Measurements from ENCODE around the gene SSC4D.

SSC4D gene

DNA sequence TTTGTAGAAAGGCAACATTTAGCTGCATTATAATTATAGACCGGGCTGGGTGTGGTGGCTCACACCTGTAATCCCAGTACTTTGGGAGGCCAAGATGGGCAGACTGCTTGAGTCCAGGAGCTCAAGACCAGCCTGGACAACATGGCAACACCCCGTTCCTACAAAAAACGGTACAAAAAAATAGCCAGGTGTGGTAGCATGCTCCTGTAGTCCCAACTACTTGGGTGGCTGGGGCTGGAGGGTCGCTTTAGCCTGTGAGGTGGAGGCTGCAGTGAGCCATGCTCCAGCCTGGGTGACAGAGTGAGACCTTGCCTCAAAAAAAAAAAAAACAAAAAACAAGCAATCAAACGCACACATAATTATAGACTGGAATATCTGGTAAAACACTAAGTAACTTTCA lies 55.8 kb downstream of the SSC4D start:
- TF ChIP-seq, protein P1, sequence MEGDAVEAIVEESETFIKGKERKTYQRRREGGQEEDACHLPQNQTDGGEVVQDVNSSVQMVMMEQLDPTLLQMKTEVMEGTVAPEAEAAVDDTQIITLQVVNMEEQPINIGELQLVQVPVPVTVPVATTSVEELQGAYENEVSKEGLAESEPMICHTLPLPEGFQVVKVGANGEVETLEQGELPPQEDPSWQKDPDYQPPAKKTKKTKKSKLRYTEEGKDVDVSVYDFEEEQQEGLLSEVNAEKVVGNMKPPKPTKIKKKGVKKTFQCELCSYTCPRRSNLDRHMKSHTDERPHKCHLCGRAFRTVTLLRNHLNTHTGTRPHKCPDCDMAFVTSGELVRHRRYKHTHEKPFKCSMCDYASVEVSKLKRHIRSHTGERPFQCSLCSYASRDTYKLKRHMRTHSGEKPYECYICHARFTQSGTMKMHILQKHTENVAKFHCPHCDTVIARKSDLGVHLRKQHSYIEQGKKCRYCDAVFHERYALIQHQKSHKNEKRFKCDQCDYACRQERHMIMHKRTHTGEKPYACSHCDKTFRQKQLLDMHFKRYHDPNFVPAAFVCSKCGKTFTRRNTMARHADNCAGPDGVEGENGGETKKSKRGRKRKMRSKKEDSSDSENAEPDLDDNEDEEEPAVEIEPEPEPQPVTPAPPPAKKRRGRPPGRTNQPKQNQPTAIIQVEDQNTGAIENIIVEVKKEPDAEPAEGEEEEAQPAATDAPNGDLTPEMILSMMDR (IDR thresholded peaks at IDR 0.05; ENCODE audit: insufficient read depth, low read length, missing control alignments): no peak
- no peak overlapping the region for H3K4me3 ChIP-seq (ENCODE audit: low read depth, low read length)
- no peak for DNase-seq (ENCODE audit: low read depth, low spot score)
- ChIA-PET CTCF (interaction anchor here (1.8 to 2.0 kb wide), 2 partner anchors 26 to 35 kb away, joined by 4 to 8 read pairs; no protein-coding TSS in a partner anchor), POLR2A (interaction anchor here (2.1 kb wide), 1 partner anchor 11 kb away, joined by 5 read pairs; no protein-coding TSS in a partner anchor)

DNA sequence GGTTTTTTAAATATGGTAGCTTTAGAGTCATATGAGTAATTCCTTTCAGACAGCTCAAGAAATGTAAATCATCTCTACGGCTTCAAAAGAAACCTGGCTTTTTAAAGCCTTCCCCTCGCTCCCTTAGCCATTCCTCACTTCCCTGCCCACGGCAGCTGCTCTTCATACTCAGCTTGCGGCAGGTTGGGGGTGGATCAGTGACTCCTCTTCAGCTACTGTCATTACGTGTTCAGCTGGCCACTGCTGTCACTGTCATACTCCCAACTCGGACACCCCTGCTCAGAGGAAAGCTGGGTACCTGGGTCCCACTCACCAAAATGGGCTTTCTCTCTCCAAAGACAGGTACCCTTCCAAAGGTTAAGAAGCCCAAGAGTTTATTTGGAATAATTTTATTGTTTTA lies 57.3 kb downstream of the SSC4D start:
- CTCF ChIA-PET: interaction anchor here (0.8 to 1.8 kb wide), 4 partner anchors 8 to 37 kb away, joined by 3 to 8 read pairs (median 3); no protein-coding TSS in a partner anchor
- TF ChIP-seq, protein P1 (IDR thresholded peaks at IDR 0.05; ENCODE audit: insufficient read depth, low read length, missing control alignments): no peak
- no peak for DNase-seq (ENCODE audit: low read depth, low spot score)
- POLR2A ChIA-PET: interaction anchor here (0.5 to 2.1 kb wide), 3 partner anchors 9 to 117 kb away, joined by 3 to 6 read pairs (median 5); no protein-coding TSS in a partner anchor
- peak overlapping the region; percentile 36 for H3K4me3 ChIP-seq (ENCODE audit: low read depth, low read length)

DNA sequence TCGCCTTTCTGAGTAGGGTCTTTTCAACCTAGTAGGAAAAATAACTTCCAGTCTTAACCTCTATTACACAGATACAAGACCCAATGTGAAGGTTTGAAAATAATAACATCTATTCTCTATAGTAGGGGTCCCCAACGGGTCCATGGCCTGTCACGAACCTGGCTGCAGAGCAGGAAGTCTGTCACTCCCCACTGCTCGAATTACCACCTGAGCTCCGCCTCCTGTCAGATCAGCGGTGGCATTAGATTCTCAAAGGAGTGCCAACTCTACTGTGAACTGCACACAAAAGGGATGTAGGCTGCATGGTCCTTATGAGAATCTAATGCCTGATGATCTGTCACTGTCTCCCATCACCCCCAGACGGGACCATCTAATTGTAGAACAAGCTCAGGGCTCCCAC lies 58.1 kb downstream of the SSC4D start:
- H3K4me3 ChIP-seq (ENCODE audit: low read depth, low read length): no peak overlapping the region
- POLR2A ChIA-PET: interaction anchor here (1.0 to 2.1 kb wide), 3 partner anchors 9 to 23 kb away, joined by 3 to 5 read pairs (median 3); no protein-coding TSS in a partner anchor
- CTCF ChIA-PET: interaction anchor here (0.9 to 1.4 kb wide), 2 partner anchors 9 to 36 kb away, joined by 3 read pairs; no protein-coding TSS in a partner anchor
- TF ChIP-seq, protein P1 (IDR thresholded peaks at IDR 0.05; ENCODE audit: insufficient read depth, low read length, missing control alignments): no peak
- no peak for DNase-seq (ENCODE audit: low read depth, low spot score)

DNA sequence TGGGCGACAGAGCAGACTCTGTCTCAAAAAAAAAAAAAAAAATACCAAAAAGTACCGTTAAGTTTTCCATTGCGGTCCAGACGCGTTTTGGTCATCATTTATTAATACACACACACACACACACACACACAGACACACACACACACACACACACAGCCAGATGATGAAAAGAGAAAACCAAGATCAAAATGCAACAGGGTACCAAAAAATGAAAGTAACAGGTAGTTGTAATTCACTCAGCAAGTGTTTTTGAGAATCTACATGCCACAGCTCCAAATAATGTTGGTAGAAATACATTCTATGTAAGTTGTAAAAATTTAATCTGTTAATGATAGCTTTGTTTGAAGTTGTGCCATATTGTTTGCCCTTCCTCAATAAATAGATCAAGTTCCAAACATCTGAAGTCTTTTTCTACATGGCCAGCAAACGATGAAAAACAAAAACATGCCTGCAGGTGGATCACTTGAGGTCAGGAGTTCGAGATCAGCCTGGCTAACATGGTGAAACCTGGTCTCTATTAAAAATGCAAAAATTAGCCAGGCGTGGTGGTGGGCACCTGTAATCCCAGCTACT lies 60.1 kb downstream of the SSC4D start:
- POLR2A ChIA-PET: interaction anchor here (1.0 kb wide), 1 partner anchor 9 kb away, joined by 3 read pairs; the partner anchor contains the start of gene YWHAG
- TF ChIP-seq, protein P1 (IDR thresholded peaks at IDR 0.05; ENCODE audit: insufficient read depth, low read length, missing control alignments): no peak
- CTCF ChIA-PET: interaction anchor here (0.9 kb wide), 2 partner anchors 12 to 58 kb away, joined by 3 read pairs; no protein-coding TSS in a partner anchor
- H3K4me3 ChIP-seq (ENCODE audit: low read depth, low read length): no peak overlapping the region
- no peak for DNase-seq (ENCODE audit: low read depth, low spot score)

DNA sequence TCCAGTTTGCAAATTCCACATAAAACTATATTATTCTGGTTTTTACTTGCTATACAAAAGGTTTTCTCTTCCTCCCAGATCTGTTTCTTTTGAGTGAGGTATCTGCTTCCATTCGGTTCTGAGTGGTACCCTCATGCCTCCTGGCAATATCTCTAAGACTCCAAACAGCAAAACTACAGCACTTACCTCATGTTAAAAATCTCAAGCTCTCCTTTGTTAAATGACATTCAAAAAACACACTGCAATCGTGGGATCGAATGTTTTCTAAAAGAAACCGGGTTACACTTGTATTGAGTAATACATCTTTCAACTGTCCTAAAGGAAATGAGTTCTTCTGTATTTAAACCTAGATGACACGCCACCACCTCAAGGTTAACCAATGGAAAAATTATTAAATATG lies 61.8 kb downstream of the SSC4D start:
- no peak for DNase-seq (ENCODE audit: low read depth, low spot score)
- H3K4me3 ChIP-seq (ENCODE audit: low read depth, low read length): no peak overlapping the region
- CTCF ChIA-PET: interaction anchor here (1.3 kb wide), 1 partner anchor 16 kb away, joined by 3 read pairs; no protein-coding TSS in a partner anchor
- POLR2A ChIA-PET: no interaction called here
- TF ChIP-seq, protein P1 (IDR thresholded peaks at IDR 0.05; ENCODE audit: insufficient read depth, low read length, missing control alignments): no peak

DNA sequence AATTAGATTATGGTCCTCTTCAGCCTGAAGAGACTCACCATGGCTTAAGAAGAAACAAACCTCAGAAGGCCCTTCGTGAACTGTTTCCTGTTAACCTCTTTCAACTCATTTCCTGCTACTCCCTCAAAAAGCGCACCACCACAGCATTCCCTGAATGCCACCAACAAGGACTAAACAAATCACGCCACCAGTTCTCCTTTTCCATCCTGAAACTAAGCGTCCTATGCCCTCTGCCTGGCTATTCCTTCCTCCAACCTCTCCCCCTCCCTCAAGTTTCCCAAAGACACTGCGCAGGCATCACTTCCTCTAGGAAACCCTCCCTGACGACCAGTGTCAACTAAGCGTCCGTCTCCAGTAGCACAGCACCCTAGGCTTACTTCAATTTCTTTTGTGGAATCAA lies 62.7 kb downstream of the SSC4D start:
- ChIA-PET CTCF (no interaction called here), POLR2A (no interaction called here)
- DNase-seq (ENCODE audit: low read depth, low spot score): no peak
- H3K4me3 ChIP-seq (ENCODE audit: low read depth, low read length): no peak overlapping the region
- TF ChIP-seq, protein P1 (IDR thresholded peaks at IDR 0.05; ENCODE audit: insufficient read depth, low read length, missing control alignments): no peak
